GM12865 (cell line): ENCODE measurements around the gene BANF1.

Source experiments
- DNase-seq: peaks from one replicate; pipeline ENCODE4 v3.0.0; 2010; ENCODE audit warnings: low read depth
- H3K4me3 ChIP-seq: 2 replicates; pipeline ENCODE4 v1.5.1; 2011; ENCODE audit warnings: mild to moderate bottlenecking, low read depth, low read length, control low read depth
- TF ChIP-seq, protein P1 (sequence below): IDR thresholded peaks from 2 replicates; pipeline ENCODE4 v1.5.1; 2011; ENCODE audit warnings: low read length, control low read depth, low read depth, inconsistent platforms; ENCODE audit not compliant: insufficient read depth; ENCODE audit errors: missing control alignments

Gene BANF1

GRCh38 chr11:65979261-65979759 is 23.0 kb upstream of the BANF1 start:
- H3K4me3 ChIP-seq = no peak overlapping the region
- DNase-seq = no peak
- TF ChIP-seq, protein P1, sequence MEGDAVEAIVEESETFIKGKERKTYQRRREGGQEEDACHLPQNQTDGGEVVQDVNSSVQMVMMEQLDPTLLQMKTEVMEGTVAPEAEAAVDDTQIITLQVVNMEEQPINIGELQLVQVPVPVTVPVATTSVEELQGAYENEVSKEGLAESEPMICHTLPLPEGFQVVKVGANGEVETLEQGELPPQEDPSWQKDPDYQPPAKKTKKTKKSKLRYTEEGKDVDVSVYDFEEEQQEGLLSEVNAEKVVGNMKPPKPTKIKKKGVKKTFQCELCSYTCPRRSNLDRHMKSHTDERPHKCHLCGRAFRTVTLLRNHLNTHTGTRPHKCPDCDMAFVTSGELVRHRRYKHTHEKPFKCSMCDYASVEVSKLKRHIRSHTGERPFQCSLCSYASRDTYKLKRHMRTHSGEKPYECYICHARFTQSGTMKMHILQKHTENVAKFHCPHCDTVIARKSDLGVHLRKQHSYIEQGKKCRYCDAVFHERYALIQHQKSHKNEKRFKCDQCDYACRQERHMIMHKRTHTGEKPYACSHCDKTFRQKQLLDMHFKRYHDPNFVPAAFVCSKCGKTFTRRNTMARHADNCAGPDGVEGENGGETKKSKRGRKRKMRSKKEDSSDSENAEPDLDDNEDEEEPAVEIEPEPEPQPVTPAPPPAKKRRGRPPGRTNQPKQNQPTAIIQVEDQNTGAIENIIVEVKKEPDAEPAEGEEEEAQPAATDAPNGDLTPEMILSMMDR = no peak

GRCh38 chr11:65981101-65981740 is 21.1 kb upstream of the BANF1 start:
- no peak for DNase-seq
- TF ChIP-seq, protein P1 = no peak
- H3K4me3 ChIP-seq = no peak overlapping the region

DNA sequence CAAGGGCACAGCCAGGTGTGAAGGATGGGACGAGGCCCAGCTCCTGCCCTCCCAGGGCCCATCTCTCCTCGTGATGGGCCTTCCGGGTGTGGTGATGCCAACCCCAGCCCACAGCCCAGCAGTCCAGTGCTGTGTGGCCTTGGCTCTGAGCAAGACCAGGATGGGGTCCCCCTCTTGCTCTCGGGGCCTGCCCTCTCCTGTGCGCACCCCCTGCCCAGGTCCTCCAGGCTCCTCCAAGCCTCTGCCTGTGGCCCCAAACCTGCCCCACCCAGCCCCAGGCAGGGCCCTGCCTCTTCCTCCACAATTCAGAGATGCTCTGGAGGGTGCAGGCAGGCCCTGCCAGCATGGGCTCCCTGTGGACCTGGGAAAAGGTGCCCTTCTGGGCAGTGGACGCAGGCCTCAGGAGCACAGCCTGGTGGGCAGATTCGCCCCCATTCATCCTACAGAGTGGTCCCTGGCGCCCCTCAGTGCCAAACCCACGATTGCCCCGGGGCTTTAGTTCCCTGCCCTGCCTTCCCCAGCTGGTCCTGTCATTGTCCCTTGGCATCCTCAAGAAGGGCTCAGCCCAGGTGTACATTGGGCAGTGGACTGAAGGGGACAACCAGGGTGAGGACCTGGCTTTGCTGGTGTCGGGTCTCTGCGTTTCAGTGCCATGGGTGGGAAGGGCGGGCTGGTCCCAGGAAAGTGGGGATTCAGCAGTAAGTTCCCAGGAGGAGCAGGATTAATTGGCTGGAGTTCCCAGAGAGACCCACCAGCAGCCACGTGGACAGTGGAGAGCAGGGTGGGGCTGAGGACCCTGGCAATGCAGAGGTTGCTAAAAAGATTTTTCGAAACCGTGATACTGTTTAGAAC is 20.1 kb upstream of the BANF1 start:
- DNase-seq = no peak
- H3K4me3 ChIP-seq = no peak overlapping the region
- TF ChIP-seq, protein P1 = no peak

DNA sequence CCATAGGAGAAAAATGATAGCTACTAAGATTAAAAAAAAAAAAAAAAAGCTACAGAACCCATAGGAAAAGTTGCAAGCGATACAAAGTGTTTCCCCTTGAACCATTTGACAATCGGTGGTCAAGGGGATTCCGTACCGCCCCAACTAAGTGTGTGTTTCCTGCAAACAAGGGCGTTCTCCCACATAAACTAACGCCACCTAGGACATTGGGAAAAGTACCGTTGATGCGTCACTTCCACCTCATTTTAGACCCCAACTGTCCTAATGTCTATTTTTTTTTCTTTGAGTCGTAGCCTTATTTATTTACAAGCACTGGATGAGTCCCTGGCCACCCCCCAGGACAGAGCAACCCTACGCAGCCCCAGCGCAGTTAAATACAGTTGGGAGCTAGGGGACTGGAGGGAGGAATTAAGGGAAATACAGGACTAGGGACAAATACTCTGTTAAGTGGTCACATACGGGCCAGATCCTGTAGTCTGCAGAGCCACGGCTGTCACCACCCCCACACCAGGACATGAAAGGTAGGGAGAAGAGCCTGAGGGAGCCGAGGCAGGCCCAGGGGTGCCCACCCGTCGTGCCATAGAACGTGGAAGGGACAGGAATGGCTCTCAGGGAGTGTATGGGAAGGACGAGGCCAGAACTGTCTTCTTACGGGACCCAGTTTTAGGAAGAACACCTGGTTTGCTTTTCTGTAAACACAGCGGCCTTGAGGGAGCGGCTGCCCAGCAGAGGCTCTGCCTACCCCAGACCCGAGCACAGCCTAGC is 19.3 kb upstream of the BANF1 start:
- DNase-seq = no peak
- TF ChIP-seq, protein P1 = no peak
- H3K4me3 ChIP-seq = no peak overlapping the region

- no peak overlapping the region for H3K4me3 ChIP-seq
- DNase-seq = no peak
- TF ChIP-seq, protein P1 = no peak
Observed at GRCh38 chr11:65983589-65983987, 18.7 kb upstream of the BANF1 start.

DNA sequence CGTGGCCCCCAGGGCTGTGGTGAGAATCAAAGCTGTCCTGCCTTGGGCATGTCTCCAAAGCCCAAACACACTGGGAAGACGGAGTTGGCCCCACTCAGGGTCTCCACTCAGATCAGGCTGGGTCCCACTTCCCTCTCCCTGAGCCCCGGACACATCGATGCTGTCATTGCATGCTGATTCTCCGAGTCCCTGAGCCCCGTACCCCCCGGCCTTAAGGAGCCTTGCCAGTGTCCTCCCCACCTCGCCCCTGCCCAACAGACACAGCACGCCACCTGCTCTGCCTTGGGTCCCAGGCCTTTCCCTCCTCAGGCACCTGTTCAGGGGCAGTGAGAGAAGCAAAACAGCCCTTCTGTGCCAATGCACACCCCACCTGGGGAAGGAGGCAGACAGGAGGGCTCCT is 15.0 kb upstream of the BANF1 start:
- DNase-seq = no peak
- TF ChIP-seq, protein P1 = no peak
- no peak overlapping the region for H3K4me3 ChIP-seq
